ENCODE measurements around the gene RFTN2. TPM values are rescaled to one million over a fixed set of nuclear protein-coding genes. Genes with fewer than 3 reads are reported as not detected.
A peak's percentile ranks its signal among the peaks of the same experiment; 100 is the strongest.
"Not testable (repeated sequence)": the region's sequence is repeated elsewhere in the genome, so short reads cannot be mapped to it uniquely, and the experiment has no call there.

The RFTN2 gene
- total and polyA plus RNA-seq, 4 donors, result 0.40 to 22.6 (median 2.0) TPM

GRCh38 chr2:197705121-197705911, 29.9 kb upstream of the RFTN2 start, which contains the start of gene MARS2:
MARS2 (plus strand) TSS chr2:197705369; CDS start chr2:197705406, 37 bp downstream.
- Histone ChIP-seq H3K27ac (ENCODE audit: low read depth in 1 of 2, low read length in 1 of 2) (peak within 1 kb of the TSS; percentile 83 to 92), H3K4me3 (peak within 1 kb of the TSS; percentile 99), H3K9me3 (ENCODE audit: control insufficient read depth in 4 of 4, insufficient read depth in 3 of 4, low read length in 3 of 4) (peaks cover 0 to 2% (median 0%) of the 10 kb centered on the region in 4 donors), H3K9ac (ENCODE audit: insufficient read depth in 1 of 2, low read length in 2 of 2) (peak within 1 kb of the TSS; percentile 71 to 98), H3K36me3 (ENCODE audit: control insufficient read depth in 4 of 4, insufficient read depth in 4 of 4, low read length in 4 of 4) (peaks cover 0 to 2% (median under 1%) of the 10 kb centered on the region in 4 donors), H3K4me1 (ENCODE audit: control insufficient read depth in 5 of 5, insufficient read depth in 5 of 5, low read length in 5 of 5) (peaks cover 9 to 28% (median 10%) of the 10 kb centered on the region in 5 donors), H3K27me3 (ENCODE audit: control insufficient read depth in 3 of 3, insufficient read depth in 3 of 3, low read length in 2 of 3) (no peaks in the 10 kb centered on the region)
- TF ChIP-seq, protein P1, sequence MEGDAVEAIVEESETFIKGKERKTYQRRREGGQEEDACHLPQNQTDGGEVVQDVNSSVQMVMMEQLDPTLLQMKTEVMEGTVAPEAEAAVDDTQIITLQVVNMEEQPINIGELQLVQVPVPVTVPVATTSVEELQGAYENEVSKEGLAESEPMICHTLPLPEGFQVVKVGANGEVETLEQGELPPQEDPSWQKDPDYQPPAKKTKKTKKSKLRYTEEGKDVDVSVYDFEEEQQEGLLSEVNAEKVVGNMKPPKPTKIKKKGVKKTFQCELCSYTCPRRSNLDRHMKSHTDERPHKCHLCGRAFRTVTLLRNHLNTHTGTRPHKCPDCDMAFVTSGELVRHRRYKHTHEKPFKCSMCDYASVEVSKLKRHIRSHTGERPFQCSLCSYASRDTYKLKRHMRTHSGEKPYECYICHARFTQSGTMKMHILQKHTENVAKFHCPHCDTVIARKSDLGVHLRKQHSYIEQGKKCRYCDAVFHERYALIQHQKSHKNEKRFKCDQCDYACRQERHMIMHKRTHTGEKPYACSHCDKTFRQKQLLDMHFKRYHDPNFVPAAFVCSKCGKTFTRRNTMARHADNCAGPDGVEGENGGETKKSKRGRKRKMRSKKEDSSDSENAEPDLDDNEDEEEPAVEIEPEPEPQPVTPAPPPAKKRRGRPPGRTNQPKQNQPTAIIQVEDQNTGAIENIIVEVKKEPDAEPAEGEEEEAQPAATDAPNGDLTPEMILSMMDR (IDR thresholded peaks at IDR 0.05; ENCODE audit: control extremely low read depth, extremely low read depth), result no peak
- WGBS, 2 donors, result 0 to 1% methylated on average over 69 to 86 of the region's 86 CpGs
- ATAC-seq (ENCODE audit: insufficient read depth, low FRiP score) (peak; percentile 86), DNase-seq (peak; percentile 95 to 97 (median 95))

DNA sequence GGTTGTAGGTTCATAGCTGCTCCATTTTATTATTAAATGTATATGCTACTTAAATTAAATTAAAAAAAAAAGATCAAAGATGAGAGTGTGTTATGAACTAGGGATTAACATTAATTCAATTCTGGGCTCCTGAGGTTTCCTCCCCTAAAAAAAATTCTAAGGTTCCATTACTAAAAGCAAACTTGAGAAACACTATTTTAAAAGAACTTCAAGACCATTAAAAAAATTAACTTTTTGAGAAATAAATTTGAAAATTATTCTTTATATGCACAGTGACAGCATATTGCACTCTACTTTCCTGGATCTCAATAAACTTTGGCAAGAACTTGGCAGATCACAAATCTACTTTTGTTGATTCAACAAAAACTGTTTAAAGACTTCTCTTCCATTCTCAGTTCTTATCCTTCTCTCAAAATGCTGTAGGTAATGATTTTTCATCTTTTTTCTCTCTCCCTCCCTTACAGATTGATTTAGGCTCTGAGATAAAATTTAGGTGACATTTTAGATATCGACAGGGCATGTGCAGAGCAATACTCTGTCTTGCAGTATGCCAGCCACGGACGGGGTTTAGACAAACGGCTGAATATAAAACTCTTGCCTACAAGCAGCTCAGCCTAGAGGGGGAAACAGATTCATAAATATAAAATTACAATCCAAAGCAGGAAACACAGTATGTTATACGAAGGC, 29.2 kb upstream of the RFTN2 start:
- Histone ChIP-seq H3K4me3 (no peak overlapping the region), H3K9me3 (ENCODE audit: control insufficient read depth in 4 of 4, insufficient read depth in 3 of 4, low read length in 3 of 4) (peaks cover 0 to 2% (median 0%) of the 10 kb centered on the region in 4 donors), H3K27ac (ENCODE audit: low read depth in 1 of 2, low read length in 1 of 2) (peak overlapping the region; percentile 83 to 85), H3K36me3 (ENCODE audit: control insufficient read depth in 4 of 4, insufficient read depth in 4 of 4, low read length in 4 of 4) (peaks cover 0 to 2% (median under 1%) of the 10 kb centered on the region in 4 donors), H3K9ac (ENCODE audit: insufficient read depth in 1 of 2, low read length in 2 of 2) (peak overlapping the region; percentile 71 to 98), H3K27me3 (ENCODE audit: control insufficient read depth in 3 of 3, insufficient read depth in 3 of 3, low read length in 2 of 3) (no peaks in the 10 kb centered on the region), H3K4me1 (ENCODE audit: control insufficient read depth in 5 of 5, insufficient read depth in 5 of 5, low read length in 5 of 5) (peaks cover 9 to 28% (median 10%) of the 10 kb centered on the region in 5 donors)
- 1% methylated on average over 5 of the region's 5 CpGs for WGBS, 2 donors
- no peak for DNase-seq
- TF ChIP-seq, protein P1 (IDR thresholded peaks at IDR 0.05; ENCODE audit: control extremely low read depth, extremely low read depth), result no peak
- peak; percentile 13 for ATAC-seq (ENCODE audit: insufficient read depth, low FRiP score)

DNA sequence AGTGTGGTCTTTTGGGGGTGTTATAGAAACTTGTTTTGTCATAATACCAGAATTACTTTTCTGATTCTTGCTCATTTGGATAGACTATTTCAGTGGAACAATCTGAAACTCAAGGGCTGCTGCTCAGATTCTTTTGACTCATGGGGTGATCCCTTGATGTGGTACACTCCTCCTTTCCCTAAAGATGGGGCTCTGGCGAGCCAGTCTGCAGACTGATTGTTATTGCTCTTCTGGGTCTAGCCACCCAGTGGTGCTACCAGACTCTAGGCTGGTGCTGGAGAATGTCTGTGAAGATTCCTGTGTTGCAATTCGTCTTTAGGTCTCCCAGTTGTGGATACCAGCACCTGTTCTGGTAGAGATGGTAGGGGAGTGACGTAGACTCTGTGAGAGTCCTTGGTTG, 25.6 kb upstream of the RFTN2 start:
- Histone ChIP-seq H3K27ac (ENCODE audit: low read depth in 1 of 2, low read length in 1 of 2) (no peak overlapping the region), H3K36me3 (ENCODE audit: control insufficient read depth in 4 of 4, insufficient read depth in 4 of 4, low read length in 4 of 4) (no peaks in the 10 kb centered on the region), H3K4me3 (no peak overlapping the region), H3K9ac (ENCODE audit: insufficient read depth in 1 of 2, low read length in 2 of 2) (no peak overlapping the region), H3K4me1 (ENCODE audit: control insufficient read depth in 5 of 5, insufficient read depth in 5 of 5, low read length in 5 of 5) (peaks cover 0 to 5% (median under 1%) of the 10 kb centered on the region in 5 donors), H3K27me3 (ENCODE audit: control insufficient read depth in 3 of 3, insufficient read depth in 3 of 3, low read length in 2 of 3) (no peaks in the 10 kb centered on the region), H3K9me3 (ENCODE audit: control insufficient read depth in 4 of 4, insufficient read depth in 3 of 4, low read length in 3 of 4) (peaks cover 0 to 2% (median 0%) of the 10 kb centered on the region in 4 donors)
- DNase-seq (no peak), ATAC-seq (ENCODE audit: insufficient read depth, low FRiP score) (no peak)
- TF ChIP-seq, protein P1 (IDR thresholded peaks at IDR 0.05; ENCODE audit: control extremely low read depth, extremely low read depth), result no peak
- WGBS, 2 donors, result 88 to 92% methylated on average over 3 of the region's 3 CpGs

DNA sequence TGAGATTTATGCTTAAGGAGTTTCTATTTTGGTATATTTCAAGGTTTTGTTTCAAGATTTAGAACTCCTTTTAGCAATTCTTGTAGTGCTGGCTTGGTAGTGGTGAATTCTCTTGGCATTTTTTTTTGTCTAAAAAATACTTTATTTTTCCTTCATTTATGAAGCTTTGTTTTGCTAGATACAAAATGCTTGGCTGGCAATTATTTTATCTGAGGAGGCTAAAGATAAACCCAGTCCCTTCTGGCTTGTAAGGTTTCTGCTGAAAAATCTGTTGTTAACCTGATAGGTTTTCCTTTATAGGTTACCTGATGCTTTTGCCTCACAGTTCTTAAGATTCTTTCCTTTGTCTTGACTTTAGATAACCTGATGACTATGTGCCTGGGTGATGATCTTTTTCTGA, 24.3 kb upstream of the RFTN2 start:
- H3K27ac ChIP-seq (ENCODE audit: low read depth in 1 of 2, low read length in 1 of 2); H3K4me1 ChIP-seq (ENCODE audit: control insufficient read depth in 5 of 5, insufficient read depth in 5 of 5, low read length in 5 of 5); H3K36me3 ChIP-seq (ENCODE audit: control insufficient read depth in 4 of 4, insufficient read depth in 4 of 4, low read length in 4 of 4); DNase-seq; H3K9ac ChIP-seq (ENCODE audit: insufficient read depth in 1 of 2, low read length in 2 of 2); H3K27me3 ChIP-seq (ENCODE audit: control insufficient read depth in 3 of 3, insufficient read depth in 3 of 3, low read length in 2 of 3); H3K4me3 ChIP-seq; ATAC-seq (ENCODE audit: insufficient read depth, low FRiP score); H3K9me3 ChIP-seq (ENCODE audit: control insufficient read depth in 4 of 4, insufficient read depth in 3 of 4, low read length in 3 of 4): not testable (repeated sequence)

DNA sequence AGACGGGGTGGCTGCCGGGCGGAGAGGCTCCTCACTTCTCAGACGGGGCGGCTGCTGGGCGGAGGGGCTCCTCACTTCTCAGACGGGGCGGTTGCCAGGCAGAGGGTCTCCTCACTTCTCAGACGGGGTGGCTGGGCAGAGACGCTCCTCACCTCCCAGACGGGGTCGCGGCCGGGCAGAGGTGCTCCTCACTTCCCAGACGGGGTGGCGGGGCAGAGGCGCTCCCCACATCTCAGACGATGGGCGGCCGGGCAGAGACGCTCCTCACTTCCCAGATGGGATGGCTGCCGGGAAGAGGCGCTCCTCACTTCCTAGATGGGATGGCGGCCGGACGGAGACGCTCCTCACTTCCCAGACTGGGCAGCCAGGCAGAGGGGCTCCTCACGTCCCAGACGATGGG, 21.2 kb upstream of the RFTN2 start:
- WGBS, 2 donors, result 96 to 97% methylated on average over 11 to 24 of the region's 29 CpGs
- H3K27ac ChIP-seq (ENCODE audit: low read depth in 1 of 2, low read length in 1 of 2); H3K36me3 ChIP-seq (ENCODE audit: control insufficient read depth in 4 of 4, insufficient read depth in 4 of 4, low read length in 4 of 4); H3K9me3 ChIP-seq (ENCODE audit: control insufficient read depth in 4 of 4, insufficient read depth in 3 of 4, low read length in 3 of 4); ATAC-seq (ENCODE audit: insufficient read depth, low FRiP score); H3K27me3 ChIP-seq (ENCODE audit: control insufficient read depth in 3 of 3, insufficient read depth in 3 of 3, low read length in 2 of 3); H3K4me3 ChIP-seq; H3K4me1 ChIP-seq (ENCODE audit: control insufficient read depth in 5 of 5, insufficient read depth in 5 of 5, low read length in 5 of 5); H3K9ac ChIP-seq (ENCODE audit: insufficient read depth in 1 of 2, low read length in 2 of 2); DNase-seq: not testable (repeated sequence)
